Neutrophil (primary cell): ENCODE data around the gene WHAMM.
"Not testable (repeated sequence)": the region's sequence is repeated elsewhere in the genome, so short reads cannot be mapped to it uniquely, and the experiment has no call there.

Experiments used
- H3K27ac ChIP-seq: fragments of 200-600 bp; sonication (generic); 2 replicates; pipeline ENCODE4 v1.5.1; 2016; ENCODE audit warnings: mild to moderate bottlenecking, moderate library complexity
- H3K27me3 ChIP-seq: fragments of 200-600 bp; sonication (generic); 2 replicates; pipeline ENCODE4 v1.6.0; 2016; ENCODE audit warnings: mild to moderate bottlenecking
- H3K36me3 ChIP-seq: fragments of 200-600 bp; sonication (generic); 2 replicates; pipeline ENCODE4 v1.5.1; 2017
- H3K4me1 ChIP-seq, 2 experiments: fragments of 200-600 bp in 1 of 2; sonication (generic) in 1 of 2; 1 replicate in 1 of 2; 2 replicates in 1 of 2; pipeline versions ENCODE4 v1.5.1 to v1.6.1; 2013 to 2016; ENCODE audit warnings: low read depth in 1 of 2, low read length in 1 of 2, mild to moderate bottlenecking in 1 of 2, moderate library complexity in 1 of 2; ENCODE audit not compliant: control insufficient read depth in 1 of 2, insufficient read depth in 1 of 2
- H3K4me3 ChIP-seq, 2 experiments: fragments of 200-600 bp in 1 of 2; sonication (generic) in 1 of 2; 1 replicate in 1 of 2; 2 replicates in 1 of 2; pipeline ENCODE4 v1.5.1; 2013 to 2016; ENCODE audit warnings: low read depth in 1 of 2, low read length in 1 of 2, mild to moderate bottlenecking in 1 of 2, moderate library complexity in 1 of 2
- H3K9me3 ChIP-seq: fragments of 200-600 bp; sonication (generic); 2 replicates; pipeline ENCODE4 v1.5.1; 2016
- TF ChIP-seq, protein P1 (sequence below): fragments of 200-600 bp; sonication (generic); IDR thresholded peaks from 2 replicates; pipeline ENCODE4 v1.5.1; 2016; ENCODE audit warnings: antibody characterized with exemption

The WHAMM gene

GRCh38 chr15:82855286-82856100 lies 46.1 kb downstream of the WHAMM start:
- H3K27me3 ChIP-seq, result no peaks in the 10 kb centered on the region
- H3K4me1 ChIP-seq, result peaks cover 0 to 7% of the 10 kb centered on the region in 2 experiments
- H3K4me3 ChIP-seq, result no peak overlapping the region
- no peaks in the 10 kb centered on the region for H3K9me3 ChIP-seq
- no peaks in the 10 kb centered on the region for H3K36me3 ChIP-seq
- TF ChIP-seq, protein P1, sequence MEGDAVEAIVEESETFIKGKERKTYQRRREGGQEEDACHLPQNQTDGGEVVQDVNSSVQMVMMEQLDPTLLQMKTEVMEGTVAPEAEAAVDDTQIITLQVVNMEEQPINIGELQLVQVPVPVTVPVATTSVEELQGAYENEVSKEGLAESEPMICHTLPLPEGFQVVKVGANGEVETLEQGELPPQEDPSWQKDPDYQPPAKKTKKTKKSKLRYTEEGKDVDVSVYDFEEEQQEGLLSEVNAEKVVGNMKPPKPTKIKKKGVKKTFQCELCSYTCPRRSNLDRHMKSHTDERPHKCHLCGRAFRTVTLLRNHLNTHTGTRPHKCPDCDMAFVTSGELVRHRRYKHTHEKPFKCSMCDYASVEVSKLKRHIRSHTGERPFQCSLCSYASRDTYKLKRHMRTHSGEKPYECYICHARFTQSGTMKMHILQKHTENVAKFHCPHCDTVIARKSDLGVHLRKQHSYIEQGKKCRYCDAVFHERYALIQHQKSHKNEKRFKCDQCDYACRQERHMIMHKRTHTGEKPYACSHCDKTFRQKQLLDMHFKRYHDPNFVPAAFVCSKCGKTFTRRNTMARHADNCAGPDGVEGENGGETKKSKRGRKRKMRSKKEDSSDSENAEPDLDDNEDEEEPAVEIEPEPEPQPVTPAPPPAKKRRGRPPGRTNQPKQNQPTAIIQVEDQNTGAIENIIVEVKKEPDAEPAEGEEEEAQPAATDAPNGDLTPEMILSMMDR, result no peak
- no peak overlapping the region for H3K27ac ChIP-seq

- Histone ChIP-seq H3K27me3 (no peaks in the 10 kb centered on the region), H3K27ac (no peak overlapping the region), H3K36me3 (no peaks in the 10 kb centered on the region), H3K9me3 (no peaks in the 10 kb centered on the region), H3K4me3 (no peak overlapping the region), H3K4me1 (peaks cover 0 to 7% of the 10 kb centered on the region in 2 experiments)
- TF ChIP-seq, protein P1, result no peak
Measured at GRCh38 chr15:82856397-82857170, 47.2 kb downstream of the WHAMM start.

DNA sequence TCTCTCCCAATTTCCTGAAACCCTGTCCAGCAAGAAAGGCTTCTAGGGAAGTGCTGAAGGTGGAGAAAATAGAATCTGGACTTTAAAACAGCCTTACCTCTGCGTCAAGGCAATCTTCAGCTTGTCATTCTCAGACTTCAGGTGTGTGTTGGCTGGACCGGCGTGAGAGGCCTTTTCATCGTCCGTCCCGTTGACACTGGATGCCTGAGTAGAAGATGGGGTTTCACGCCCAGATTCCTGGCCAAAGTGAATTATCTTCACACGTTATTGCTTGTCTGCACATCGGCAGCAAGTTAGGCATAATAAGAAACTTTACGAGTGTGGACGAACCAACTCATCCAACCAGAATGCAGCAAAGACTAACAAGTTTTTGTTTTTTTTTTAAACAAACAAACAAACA lies 49.5 kb downstream of the WHAMM start:
- no peaks in the 10 kb centered on the region for H3K4me1 ChIP-seq

DNA sequence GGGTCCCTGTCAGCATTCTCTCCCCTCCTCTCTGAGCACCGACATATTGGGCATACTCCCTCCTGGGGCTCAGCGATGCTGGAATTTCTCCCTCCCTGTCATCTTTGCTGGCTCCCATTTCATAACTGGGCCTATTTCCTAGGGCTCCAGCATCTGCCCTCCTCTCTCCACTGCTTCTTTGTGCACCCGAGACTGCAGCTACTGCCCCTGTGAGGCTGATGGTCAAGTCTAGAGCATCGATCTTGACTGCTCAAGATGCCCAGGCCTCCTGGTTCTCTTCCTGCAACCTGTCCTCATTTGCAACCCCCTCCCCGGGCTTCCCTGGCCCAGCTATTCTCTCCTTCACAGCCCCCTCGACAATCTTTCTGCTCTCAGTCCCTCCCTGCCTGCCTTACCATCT lies 53.5 kb downstream of the WHAMM start:
- Histone ChIP-seq H3K4me1 (no peaks in the 10 kb centered on the region), H3K36me3 (no peaks in the 10 kb centered on the region), H3K27ac (no peak overlapping the region), H3K9me3 (no peaks in the 10 kb centered on the region), H3K4me3 (no peak overlapping the region), H3K27me3 (no peaks in the 10 kb centered on the region)
- TF ChIP-seq, protein P1, result no peak

More for the DNA sequence above, 49.5 kb downstream of the WHAMM start:
- H3K27ac ChIP-seq, result no peak overlapping the region
- H3K36me3 ChIP-seq, result no peaks in the 10 kb centered on the region
- TF ChIP-seq, protein P1, result no peak
- H3K27me3 ChIP-seq, result no peaks in the 10 kb centered on the region
- no peaks in the 10 kb centered on the region for H3K9me3 ChIP-seq
- H3K4me3 ChIP-seq, result no peak overlapping the region

DNA sequence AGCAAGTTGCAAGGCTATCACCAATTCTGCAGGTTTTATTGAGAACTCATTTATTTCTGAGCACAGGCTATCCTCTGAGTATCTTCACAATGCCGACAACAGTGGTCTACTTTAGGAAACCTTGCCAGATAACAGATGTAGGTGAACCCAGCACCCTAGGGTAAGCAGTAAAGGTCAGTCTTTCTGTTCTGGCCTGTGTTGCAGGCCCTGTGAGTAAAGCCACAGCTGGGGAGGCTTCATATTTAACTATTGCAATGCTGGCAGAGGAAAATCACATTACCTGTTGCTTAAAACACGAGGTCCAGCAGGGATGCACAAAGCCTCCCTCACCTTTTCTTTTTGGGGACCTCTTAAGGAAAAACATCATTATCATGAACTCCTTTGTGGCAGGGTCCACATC lies 55.5 kb downstream of the WHAMM start:
- TF ChIP-seq, protein P1, result no peak
- Histone ChIP-seq H3K4me3 (no peak overlapping the region), H3K36me3 (no peaks in the 10 kb centered on the region), H3K4me1 (no peaks in the 10 kb centered on the region), H3K27ac (no peak overlapping the region), H3K27me3 (no peaks in the 10 kb centered on the region), H3K9me3 (no peaks in the 10 kb centered on the region)

DNA sequence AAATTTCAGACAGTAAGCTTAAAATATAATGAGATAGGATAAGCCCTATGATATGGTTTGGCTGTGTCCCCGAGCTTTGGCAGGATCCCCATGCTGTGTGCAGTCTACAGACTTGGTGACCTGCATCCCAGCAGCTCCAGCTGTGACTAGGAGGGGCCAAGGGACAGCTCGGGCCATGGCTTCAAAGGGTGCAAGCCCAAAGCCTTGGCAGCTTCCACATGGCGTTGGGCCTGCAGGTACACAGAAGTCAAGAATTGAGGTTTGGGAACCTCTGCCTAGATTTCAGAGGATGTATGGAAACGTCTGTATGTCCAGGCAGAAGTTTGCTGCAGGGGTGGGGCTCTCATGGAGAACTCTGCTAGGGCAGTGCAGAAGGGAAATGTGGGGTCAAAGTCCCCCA lies 56.2 kb downstream of the WHAMM start:
- not testable (repeated sequence) for H3K27ac ChIP-seq, H3K36me3 ChIP-seq, H3K27me3 ChIP-seq, H3K9me3 ChIP-seq, H3K4me1 ChIP-seq, H3K4me3 ChIP-seq

- H3K4me3 ChIP-seq, H3K9me3 ChIP-seq, H3K27ac ChIP-seq, H3K27me3 ChIP-seq, H3K4me1 ChIP-seq, H3K36me3 ChIP-seq: not testable (repeated sequence)
Measured at GRCh38 chr15:82865981-82866380, 56.6 kb downstream of the WHAMM start.
